PC-9 (cell line): ENCODE results near the gene BCL2L11. TPM values are rescaled to one million over a fixed set of nuclear protein-coding genes. Genes with fewer than 3 reads are reported as not detected.

Experiments used
- BruUV-seq: library from RNA; stranded (reverse); fragments of 400-500 nt; replicated peaks from 2 replicates; lab custom pipeline; 2021; lab: Mats Ljungman, UMichigan
- CTCF ChIA-PET: fragments of 300-600 bp; sonication (Branson Sonifier 250); formaldehyde crosslinking; loops from one replicate; lab custom pipeline; 2022; ENCODE audit warnings: antibody characterized with exemption; lab: Charles Lee
- POLR2A ChIA-PET: fragments of 300-600 bp; sonication (Branson Sonifier 250); formaldehyde crosslinking; loops from one replicate; lab custom pipeline; 2022; ENCODE audit warnings: antibody characterized with exemption; ENCODE audit not compliant: unreplicated experiment; lab: Charles Lee
- DNase-seq, 2 experiments: peaks; one replicate each; pipeline versions ENCODE4 v3.0.0 to v3.0.0-alpha.2; 2015 to 2022; ENCODE audit warnings: mixed read lengths in 1 of 2
- H2AFZ ChIP-seq: fragments of 200-600 bp; sonication (generic); 2 replicates; pipeline ENCODE4 v1.8.1; 2017; ENCODE audit warnings: antibody characterized with exemption
- H3F3A ChIP-seq: fragments of 200-600 bp; sonication (generic); 2 replicates; pipeline ENCODE4 v1.8.1; 2017; ENCODE audit warnings: antibody characterized with exemption, mild to moderate bottlenecking, low read depth; ENCODE audit not compliant: insufficient read depth
- H3K27ac ChIP-seq: fragments of 200-600 bp; sonication (generic); 2 replicates; pipeline ENCODE4 v1.6.1; 2016; ENCODE audit warnings: mixed run types
- H3K27me3 ChIP-seq: fragments of 200-600 bp; sonication (generic); 2 replicates; pipeline ENCODE4 v1.6.1; 2016; ENCODE audit warnings: low read depth, mixed run types; ENCODE audit not compliant: insufficient read depth
- H3K36me3 ChIP-seq: fragments of 200-600 bp; sonication (generic); 2 replicates; pipeline ENCODE4 v1.6.1; 2016; ENCODE audit warnings: low read depth, mixed run types
- H3K4me1 ChIP-seq: fragments of 200-600 bp; sonication (generic); replicated peaks from 2 replicates; pipeline ENCODE4 v1.6.1; 2016; ENCODE audit warnings: mixed run types; ENCODE audit not compliant: insufficient read depth
- H3K4me2 ChIP-seq: fragments of 200-600 bp; sonication (generic); 2 replicates; pipeline ENCODE4 v1.6.1; 2017; ENCODE audit warnings: mixed run types
- H3K4me3 ChIP-seq: fragments of 200-600 bp; sonication (generic); 2 replicates; pipeline ENCODE4 v1.6.1; 2016; ENCODE audit warnings: mixed run types
- H3K79me2 ChIP-seq: fragments of 200-600 bp; sonication (generic); 2 replicates; pipeline ENCODE4 v1.6.1; 2017; ENCODE audit warnings: low read depth, mixed run types
- H3K9me2 ChIP-seq: fragments of 200-600 bp; sonication (generic); 2 replicates; pipeline ENCODE4 v1.8.1; 2017; ENCODE audit warnings: mild to moderate bottlenecking; ENCODE audit not compliant: insufficient read depth
- H3K9me3 ChIP-seq: fragments of 200-600 bp; sonication (generic); 2 replicates; pipeline ENCODE4 v1.8.1; 2016; ENCODE audit warnings: low read depth; ENCODE audit not compliant: insufficient read depth
- H4K20me1 ChIP-seq: fragments of 200-600 bp; sonication (generic); 2 replicates; pipeline ENCODE4 v1.8.1; 2017; ENCODE audit not compliant: insufficient read depth
- CTCF ChIP-seq: fragments of 200-600 bp; sonication (generic); conservative IDR thresholded peaks from 2 replicates; pipeline ENCODE4 v1.6.1; 2017; ENCODE audit warnings: mixed run types, antibody characterized with exemption, mild to moderate bottlenecking, moderate library complexity
- EZH2 ChIP-seq: fragments of 200-600 bp; sonication (generic); IDR thresholded peaks from 2 replicates; pipeline ENCODE4 v1.8.0; 2017; ENCODE audit warnings: antibody characterized with exemption, low read depth
- intact Hi-C: fragments of 100-400 bp; cut with micrococcal nuclease; formaldehyde crosslinking; loops from one replicate; pipeline ENCODE4 v1.10.0; 2022; ENCODE audit not compliant: unreplicated experiment
- total RNA-seq: library from RNA; stranded (reverse); gene quantifications from 2 replicates; pipeline ENCODE4 v1.2.3, GENCODE V29; 2021

The BCL2L11 gene
- total RNA-seq, 1 experiment from 2014 or later, result 17.0 TPM

- peaks cover 7% of the 10 kb centered on the region; the same call in 1 of the 2 replicates for H3K4me1 ChIP-seq
- TF ChIP-seq EZH2 (no peak), CTCF (no peak)
- H3K79me2 ChIP-seq, result no peaks in the 10 kb centered on the region
- no TSS peak for BruUV-seq
- H3K4me3 ChIP-seq, result no peak overlapping the region
- H3K4me2 ChIP-seq, result no peak overlapping the region
- no peaks in the 10 kb centered on the region for H3K9me2 ChIP-seq
- no peaks in the 10 kb centered on the region for H3K27me3 ChIP-seq
- no peak for DNase-seq
- no peak overlapping the region for H2AFZ ChIP-seq
- POLR2A ChIA-PET, result no interaction called here
- no peaks in the 10 kb centered on the region for H4K20me1 ChIP-seq
- no peaks in the 10 kb centered on the region for H3F3A ChIP-seq
- no peaks in the 10 kb centered on the region for H3K9me3 ChIP-seq
- intact Hi-C loops, result no loop called here
- no peaks in the 10 kb centered on the region for H3K36me3 ChIP-seq
- CTCF ChIA-PET, result no interaction called here
- H3K27ac ChIP-seq, result no peak overlapping the region
Observed at GRCh38 chr2:111100087-111100764, 20.5 kb upstream of the BCL2L11 start.

- no peak for TF ChIP-seq EZH2
- peak; percentile 36; the same call in 1 of the 2 replicates for TF ChIP-seq CTCF
- DNase-seq, result peak in 1 of 2 experiments; percentile 82
- Histone ChIP-seq H3K4me3 (no peak overlapping the region), H4K20me1 (no peaks in the 10 kb centered on the region), H3K27me3 (no peaks in the 10 kb centered on the region), H3K79me2 (no peaks in the 10 kb centered on the region), H3K9me2 (no peaks in the 10 kb centered on the region), H2AFZ (no peak overlapping the region), H3K4me2 (no peak overlapping the region), H3K4me1 (peaks cover 7% of the 10 kb centered on the region; the same call in 1 of the 2 replicates), H3K36me3 (no peaks in the 10 kb centered on the region), H3K27ac (no peak overlapping the region), H3K9me3 (no peaks in the 10 kb centered on the region), H3F3A (no peaks in the 10 kb centered on the region)
- intact Hi-C loops, result no loop called here
- CTCF ChIA-PET, result no interaction called here
- BruUV-seq, result no TSS peak
- POLR2A ChIA-PET, result no interaction called here
Observed at GRCh38 chr2:111100765-111101162, 19.9 kb upstream of the BCL2L11 start.

- no peak overlapping the region for H3K27ac ChIP-seq
- ChIA-PET POLR2A (no interaction called here), CTCF (no interaction called here)
- no peak overlapping the region for H3K4me2 ChIP-seq
- H4K20me1 ChIP-seq, result no peaks in the 10 kb centered on the region
- no peak for TF ChIP-seq CTCF
- TF ChIP-seq EZH2, result no peak
- no peaks in the 10 kb centered on the region for H3K27me3 ChIP-seq
- no peak overlapping the region for H2AFZ ChIP-seq
- H3K4me1 ChIP-seq, result peaks cover 7% of the 10 kb centered on the region; the same call in 1 of the 2 replicates
- H3K36me3 ChIP-seq, result no peaks in the 10 kb centered on the region
- H3K9me2 ChIP-seq, result no peaks in the 10 kb centered on the region
- no peaks in the 10 kb centered on the region for H3K9me3 ChIP-seq
- no peaks in the 10 kb centered on the region for H3K79me2 ChIP-seq
- no peaks in the 10 kb centered on the region for H3F3A ChIP-seq
- intact Hi-C loops, result no loop called here
- no peak for DNase-seq
- H3K4me3 ChIP-seq, result no peak overlapping the region
- no TSS peak for BruUV-seq
Observed at GRCh38 chr2:111101592-111101991, 19.1 kb upstream of the BCL2L11 start.
